ENCODE results near the gene SNPH.

GRCh38 chr20:1254254-1254653, 11.8 kb upstream of the SNPH start:
- TF ChIP-seq CTCF (IDR thresholded peaks at IDR 0.05) (no peak), EP300 (IDR thresholded peaks at IDR 0.05) (no peak)
